NCI-H345 (cell line): ENCODE results near the gene ZNF778.

ENCODE experiments used
- DNase-seq: peaks from one replicate; lab custom pipeline; 2025; lab: John Stamatoyannopoulos, UW

Gene ZNF778

DNA sequence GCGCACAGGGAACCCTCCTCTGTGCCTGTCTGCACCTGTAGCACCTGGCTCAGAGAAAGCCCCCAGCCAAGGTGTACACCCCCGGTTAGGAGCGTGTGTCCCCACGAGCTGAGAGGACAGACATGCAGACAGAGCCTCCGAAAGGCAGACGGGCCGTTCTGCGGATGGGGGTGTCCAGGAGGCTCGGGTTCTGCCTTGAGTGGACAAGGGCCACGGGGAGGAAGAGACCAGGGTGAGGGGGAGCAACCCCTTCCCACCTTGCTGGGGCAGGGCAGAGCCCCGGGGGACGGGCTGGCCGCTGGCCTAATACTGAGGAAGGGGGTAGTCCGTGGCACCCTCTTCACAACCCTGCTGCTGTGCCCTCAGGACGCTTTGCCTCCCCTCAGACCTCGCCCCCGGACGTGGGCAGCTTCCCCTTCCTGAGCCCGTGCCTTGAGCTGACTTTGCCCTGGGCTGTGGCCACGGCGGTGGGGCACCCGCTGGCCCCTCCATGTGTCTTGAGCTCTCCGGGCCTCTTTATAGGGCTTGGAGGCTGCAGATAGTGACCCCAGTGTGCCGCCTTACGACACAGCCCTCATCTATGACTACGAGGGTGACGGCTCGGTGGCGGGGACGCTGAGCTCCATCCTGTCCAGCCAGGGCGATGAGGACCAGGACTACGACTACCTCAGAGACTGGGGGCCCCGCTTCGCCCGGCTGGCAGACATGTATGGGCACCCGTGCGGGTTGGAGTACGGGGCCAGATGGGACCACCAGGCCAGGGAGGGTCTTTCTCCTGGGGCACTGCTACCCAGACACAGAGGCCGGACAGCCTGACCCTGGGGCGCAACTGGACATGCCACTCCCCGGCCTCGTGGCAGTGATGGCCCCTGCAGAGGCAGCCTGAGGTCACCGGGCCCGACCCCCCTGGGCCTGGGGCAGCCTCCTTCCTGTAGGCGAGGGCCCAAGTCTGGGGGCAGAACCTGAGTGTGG, 22.9 kb upstream of the ZNF778 start:
- no peak for DNase-seq

DNA sequence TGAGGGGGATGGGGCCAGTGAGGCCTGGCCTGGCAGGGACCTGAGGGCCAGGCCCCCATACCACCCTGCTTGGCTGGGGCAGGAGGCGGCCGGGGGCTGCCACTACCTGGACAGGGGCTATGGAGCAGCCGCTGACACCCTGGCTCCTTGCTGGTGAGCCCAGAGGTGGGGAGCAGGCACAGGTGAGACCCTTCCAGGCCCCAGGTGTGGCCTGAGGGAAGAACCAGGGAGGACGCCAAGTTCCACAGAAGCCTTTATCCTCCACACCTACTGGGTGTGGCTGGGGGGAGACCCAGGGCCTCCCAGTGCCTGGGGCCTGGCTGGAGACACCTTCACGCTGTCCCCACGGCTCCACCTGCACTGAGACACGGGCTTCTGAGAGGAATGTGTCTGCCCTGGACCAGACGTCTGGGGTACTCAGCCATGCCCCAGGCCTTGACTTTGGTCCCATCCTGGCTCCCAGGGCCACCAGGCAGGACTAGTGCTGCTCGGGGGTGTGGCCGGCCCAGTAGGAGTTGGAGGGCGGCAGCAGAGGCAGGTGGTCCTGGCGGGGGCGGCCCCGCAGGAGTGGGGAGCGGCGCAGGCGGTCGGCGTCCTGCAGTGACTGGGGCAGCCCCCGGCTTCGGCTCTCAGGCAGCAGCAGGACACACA, 21.9 kb upstream of the ZNF778 start:
- no peak for DNase-seq

GRCh38 chr16:89197033-89197632, 20.4 kb upstream of the ZNF778 start:
- no peak for DNase-seq

GRCh38 chr16:89197633-89198416, 19.7 kb upstream of the ZNF778 start:
- DNase-seq, result no peak

GRCh38 chr16:89198417-89199240, 18.9 kb upstream of the ZNF778 start:
- no peak for DNase-seq

DNA sequence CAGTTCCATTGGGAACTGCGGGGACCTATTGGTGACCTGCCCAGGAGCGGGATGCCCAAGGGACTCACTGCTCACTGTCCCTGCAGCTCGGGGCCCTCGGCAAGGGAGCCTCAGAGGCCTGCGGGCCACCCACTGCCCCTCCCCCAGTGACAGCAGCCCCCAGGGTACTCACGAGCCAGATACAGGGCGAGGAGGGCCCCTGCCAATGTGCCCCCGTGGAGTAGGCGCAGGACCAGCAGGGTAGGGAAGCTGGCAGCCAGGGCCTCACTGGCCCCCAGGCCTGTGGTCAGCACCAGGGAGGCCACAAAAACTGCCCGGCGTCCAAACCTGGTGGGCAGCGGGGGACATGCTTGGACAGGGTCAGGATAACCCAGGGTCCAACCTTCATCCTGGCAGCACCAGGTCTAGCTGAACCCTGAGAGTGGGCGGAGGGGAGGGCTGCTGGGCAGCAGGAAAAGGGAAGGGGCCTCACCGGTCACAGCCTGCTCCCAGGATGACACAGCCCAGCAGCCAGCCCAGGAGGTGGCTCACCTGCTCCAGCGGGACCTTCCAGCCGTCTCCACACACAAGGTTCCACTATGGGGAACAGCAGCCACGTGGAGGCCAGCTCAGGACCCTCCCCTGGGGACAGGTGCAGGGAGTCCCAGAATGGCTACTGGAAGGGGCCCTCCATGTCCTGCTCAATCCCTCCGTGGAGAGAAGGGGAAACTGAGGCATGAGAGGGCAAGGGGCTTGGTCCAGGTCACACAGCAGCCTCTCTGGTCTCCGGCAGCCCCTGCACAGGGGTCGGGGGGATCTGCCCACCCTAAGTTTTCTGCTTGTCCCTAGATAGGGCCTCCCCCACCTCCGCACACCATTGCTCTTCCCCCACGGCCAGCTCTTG, 18.0 kb upstream of the ZNF778 start:
- DNase-seq, result no peak

GRCh38 chr16:89200124-89200849, 17.2 kb upstream of the ZNF778 start, which contains the start of gene SLC22A31:
TSS of gene SLC22A31 (minus strand) at chr16:89200537. CDS start at chr16:89200501, 36 bp downstream.
- no peak for DNase-seq

- no peak for DNase-seq
Measured at GRCh38 chr16:89200850-89201411, 16.6 kb upstream of the ZNF778 start.

DNA sequence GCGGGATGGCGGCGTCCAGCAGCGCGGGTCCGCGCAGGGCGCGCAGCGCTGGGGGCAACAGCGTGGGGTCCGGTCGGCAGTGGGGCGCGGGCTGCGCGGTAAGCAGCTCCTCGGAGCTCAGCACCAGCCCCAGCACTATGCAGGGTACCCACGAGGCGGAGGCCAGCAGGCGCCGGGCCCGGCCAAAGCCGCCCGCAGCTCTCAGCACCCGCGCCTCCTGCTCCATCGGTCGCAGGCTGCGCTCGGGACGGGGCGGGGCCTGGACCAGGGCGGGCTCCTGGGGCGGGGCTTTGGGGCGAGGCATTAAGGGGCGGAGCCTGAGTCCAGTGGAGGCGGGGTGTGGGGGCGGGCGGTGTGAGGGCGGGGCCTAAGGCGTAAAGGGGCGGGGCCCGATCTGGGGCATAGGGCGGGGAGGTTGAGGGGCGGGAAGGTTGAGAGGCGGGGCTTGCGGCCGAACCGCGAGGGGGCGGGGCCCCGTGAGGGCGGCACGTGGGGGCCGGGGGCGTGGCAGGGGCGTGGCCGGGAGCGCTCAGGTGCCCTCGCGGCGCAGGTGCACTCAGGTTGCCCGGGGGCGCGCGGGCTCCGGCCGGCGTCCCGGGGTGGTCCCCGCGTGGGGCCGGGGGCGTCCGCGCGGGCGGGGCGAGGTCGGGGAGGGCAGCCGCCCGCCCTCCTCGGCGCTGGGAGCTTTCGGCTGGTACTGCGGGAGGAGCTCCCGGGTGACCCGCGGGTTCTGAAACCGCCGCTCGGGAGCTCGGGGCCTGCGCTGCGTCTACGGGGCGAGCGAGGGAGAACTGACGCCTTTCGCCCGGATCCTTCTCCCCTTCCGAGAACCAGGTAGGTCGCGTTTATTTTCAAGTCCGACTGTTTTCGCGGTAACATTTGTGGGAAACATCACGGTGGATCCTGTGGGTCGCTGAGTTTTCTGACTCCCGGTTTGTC, 15.8 kb upstream of the ZNF778 start:
- peak; percentile 84 for DNase-seq

DNA sequence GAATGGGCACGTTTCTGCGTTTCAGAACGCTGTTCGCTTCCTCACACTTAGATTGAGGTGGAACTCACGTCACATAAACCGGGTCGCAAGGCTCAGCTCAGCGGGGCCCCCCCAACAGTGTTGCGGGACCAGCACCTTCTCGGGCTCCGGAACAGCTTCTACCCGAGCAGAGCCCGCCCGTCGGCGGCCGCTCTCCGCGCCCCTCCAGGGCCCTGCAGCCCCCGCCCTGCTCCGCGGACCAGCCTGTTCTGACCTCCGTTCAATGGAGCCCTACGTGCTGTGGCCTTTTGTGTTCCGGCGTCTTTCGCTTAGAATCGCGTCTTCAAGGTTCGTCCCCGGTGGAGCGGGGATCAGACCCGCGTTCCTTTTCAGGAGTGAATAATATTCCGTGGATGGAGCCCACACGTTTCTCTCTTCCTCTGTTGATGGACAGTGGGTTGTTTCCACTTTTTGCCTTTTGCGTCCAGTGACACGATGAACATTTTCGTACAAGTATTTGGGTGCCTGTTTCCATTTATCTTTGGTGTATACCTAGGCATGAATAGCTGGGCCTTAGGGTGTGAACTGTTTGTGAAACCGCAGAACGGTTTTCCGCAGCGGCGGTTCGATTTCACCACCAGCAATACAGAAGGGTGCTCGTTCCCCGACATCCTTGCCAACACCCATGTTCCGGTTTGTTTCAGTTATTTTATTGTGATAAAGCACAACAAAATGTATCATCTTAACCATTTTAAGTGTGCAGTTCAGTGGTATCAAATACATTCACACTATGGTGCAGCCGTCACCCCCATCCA, 14.9 kb upstream of the ZNF778 start:
- DNase-seq, result no peak

- DNase-seq, result no peak
Measured at GRCh38 chr16:89207993-89208392, 9.5 kb upstream of the ZNF778 start.

DNA sequence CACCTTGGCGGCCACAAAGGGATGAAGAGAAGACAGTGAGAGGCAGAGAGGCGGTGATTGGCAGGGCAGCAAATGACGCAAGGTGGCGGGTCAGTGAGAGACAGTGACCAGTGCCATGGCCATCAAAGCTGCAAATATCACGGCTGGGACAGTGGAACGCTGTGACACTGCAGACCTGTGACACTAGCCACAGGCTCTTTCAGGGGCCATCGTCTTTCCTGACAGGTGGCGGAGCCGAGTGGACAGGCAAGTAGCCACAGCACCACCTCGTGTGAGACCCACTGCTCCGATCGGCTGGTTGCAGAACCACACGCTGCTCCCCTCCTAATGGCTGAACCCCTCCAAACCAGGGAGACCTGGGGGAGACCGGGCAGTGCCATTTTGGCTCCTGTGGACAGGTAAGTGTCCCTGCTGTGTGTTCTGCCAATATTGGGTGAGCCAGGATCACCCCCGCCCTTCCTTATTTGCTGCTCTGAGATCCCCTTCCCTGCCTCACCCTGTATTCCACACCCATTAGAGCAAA, 7.9 kb upstream of the ZNF778 start:
- no peak for DNase-seq

DNA sequence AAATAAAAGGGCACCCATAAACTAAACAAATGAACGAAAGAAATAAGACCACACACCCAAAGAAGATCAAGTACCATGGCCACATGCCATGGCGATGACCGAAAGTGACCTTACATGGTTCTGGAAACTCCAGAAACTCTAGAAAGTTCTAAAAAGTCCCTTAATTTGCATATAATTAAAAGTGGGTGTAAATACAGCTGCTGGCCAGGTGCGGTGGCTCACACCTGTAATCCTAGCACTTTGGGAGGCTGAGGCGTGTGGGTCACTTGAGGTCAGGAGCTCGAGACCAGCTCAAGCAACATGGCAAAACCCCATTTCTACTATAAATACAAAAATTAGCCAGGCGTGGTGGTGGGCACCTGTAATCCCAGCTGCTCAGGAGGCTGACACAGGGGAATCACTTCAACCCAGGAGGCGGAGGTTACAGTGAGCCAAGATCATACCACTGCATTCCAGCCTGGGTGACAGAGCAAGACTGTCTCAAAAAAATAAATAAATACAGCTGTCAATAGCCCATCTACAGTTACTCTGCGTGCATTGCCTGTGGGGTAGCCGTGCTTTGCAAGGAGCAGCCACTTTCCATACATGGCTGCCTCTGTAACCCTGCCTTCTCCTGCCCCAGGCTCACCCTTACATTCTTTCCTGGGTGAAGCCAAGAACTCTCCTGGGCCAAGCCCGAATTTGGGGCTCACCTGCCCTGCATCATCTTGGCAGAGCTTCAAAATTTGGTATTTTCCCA, 7.2 kb upstream of the ZNF778 start:
- DNase-seq, result no peak

DNA sequence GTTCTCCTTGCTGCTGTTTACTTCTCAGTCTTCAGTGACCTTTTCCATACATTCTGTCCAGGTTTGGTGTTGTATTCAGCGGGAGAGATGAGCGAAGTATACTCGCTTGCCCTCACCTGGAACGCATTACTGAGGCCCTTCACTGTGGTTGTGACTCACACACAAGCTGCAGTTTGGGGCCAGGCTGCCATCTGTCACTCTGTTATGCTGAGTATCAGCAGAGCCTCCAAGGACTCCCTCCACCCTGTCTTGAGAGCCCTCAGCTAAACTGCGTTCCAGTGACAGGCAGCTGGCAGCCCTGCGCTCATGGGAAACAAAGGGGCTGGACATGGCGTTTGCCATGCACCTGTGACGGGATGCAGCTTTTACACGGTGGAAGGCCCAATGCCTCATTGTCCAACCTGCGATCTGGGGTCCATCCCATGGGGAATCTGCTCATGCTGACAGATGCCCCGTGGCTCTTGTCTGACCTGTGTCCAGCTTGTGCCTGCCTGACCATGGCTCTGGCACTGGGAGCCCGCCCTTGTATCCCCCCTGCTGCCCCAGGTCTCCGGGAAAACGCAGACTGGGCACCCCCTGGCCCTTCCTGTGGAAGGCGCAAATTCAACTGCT, 6.5 kb upstream of the ZNF778 start:
- DNase-seq, result no peak

DNA sequence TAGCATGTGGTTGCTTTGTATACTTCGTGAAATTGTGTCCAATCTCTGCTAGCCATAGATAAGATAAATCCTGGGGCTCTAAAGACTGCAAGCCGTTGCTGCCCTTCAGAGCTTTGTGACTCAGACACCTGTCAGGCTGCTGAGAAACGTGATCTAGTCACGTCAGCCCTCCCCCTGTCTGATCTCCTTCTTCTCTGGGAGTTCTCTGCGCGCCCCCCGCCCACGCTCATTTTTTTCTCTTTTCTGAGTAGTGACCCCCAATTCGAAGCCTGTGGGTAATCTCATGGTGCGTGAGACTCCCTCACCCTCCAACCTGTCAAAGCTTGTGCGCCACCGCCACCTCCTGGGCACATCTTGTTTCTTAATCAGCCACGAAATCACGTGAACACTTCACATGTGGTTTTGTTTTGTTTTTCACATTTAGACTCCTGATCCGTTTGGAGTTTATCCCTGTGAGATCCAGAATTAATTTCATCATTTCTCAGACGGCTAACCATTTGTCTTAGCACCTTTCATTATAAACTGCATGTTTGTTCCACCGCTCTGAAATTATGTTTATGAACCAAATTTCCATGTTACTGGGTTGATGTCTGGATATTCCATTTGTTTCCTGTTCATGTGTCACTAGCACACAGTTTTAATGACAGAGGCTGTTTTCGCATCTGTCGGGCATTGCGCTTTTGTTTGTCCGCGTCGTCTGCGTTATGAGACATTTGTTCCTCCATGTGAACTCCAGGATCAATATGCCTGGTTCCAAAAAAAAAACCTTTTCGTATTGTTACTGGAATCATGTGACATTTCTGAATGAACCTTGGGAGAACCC, 977 bp upstream of the ZNF778 start:
- peak; percentile 64 for DNase-seq
